NCI-H2029 treated with DMSO at 0.1 percent for 48 hours (cell line): ENCODE measurements around the gene DYRK1A.
A peak's percentile ranks its signal among the peaks of the same experiment; 100 is the strongest.
"Not testable (repeated sequence)": the region's sequence is repeated elsewhere in the genome, so short reads cannot be mapped to it uniquely, and the experiment has no call there.

ENCODE experiments used
- DNase-seq: peaks from one replicate; lab custom pipeline; 2025; lab: John Stamatoyannopoulos, UW

DYRK1A gene

DNA sequence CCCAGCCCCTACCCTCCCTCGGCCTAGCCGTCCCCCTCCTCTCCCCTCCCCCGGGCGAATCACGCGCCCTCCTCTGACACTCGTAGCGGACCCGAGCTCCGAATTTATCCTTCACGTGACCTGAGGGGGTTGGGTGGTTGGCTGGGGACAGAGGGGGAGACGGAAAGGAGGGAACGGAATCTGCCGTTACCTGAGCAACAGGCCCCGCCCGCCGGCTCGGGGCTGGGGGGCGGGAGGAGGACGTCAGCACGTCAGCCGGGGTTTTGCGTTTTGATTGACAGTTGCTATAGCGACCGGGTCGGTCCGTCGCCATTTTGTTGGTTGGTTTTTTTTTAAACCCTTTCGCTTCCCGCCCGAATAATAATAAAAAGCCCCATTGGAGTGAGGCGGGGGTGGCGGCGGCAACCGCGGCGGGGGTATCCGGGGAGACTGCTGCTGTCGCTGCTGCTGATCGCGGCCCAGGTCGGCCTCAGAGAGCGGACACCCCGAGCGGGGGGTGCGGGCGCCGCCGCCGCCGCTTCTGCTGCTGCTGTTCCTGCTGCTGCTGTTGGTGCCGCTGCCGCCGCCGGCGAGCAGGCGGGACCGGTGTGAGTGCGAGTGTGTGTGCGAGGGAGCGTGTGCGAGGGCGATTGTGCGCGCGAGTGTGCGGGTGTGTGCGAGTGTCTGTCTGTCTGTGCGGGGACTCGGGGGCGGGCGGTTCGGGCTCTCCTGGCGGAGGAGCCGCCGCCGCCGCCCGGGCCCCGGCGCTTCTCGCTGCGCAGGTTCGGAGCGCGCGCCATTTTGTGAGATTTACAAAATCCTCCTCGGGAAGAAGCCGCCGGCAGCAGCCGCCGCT is at the start of gene DYRK1A:
DYRK1A (plus strand) TSS at position 292 of the 835 bp plus-strand sequence. CDS start 53,602 bp downstream, outside the sequence.
- DNase-seq = peak; percentile 95

DNA sequence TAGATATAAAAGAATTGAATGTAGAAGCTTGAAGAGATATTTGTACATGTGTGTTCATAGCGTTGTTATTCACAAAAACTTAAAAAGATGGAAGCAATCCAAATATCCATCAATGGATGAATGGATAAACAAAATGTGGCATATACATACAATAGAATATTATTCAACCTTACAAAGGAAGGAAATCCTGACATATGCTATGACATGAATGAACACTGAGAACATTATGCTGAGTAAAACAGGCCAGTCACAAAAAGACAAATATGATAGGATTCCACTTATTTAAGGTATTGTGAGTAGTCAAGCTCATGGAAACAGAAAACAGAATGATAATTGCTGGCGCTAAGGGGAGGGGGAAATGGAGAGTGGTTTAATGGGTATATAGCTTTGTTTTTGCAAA is 47.0 kb upstream of the DYRK1A start:
- no peak for DNase-seq

- DNase-seq = no peak
Observed at GRCh38 chr21:37322084-37322483, 44.5 kb upstream of the DYRK1A start.

GRCh38 chr21:37324558-37324957 is 42.0 kb upstream of the DYRK1A start:
- DNase-seq = no peak

DNA sequence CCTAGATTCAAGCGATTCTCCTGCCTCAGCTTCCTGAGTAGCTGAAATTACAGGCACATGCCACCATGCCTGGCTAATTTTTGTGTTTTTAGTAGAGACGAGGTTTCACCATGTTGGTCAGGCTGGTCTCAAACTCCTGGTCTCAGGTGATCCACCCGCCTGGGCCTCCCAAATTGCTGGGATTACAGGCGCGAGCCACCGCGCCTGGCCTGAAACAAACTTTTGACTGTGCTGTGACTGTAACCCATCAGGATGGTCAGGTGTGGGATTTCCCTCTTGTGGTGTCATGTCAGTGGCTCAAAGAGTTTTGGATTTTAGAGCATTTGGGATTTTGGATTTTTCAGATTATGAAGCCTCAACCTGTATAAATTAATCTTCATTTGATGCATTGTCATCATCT is 38.4 kb upstream of the DYRK1A start:
- DNase-seq = not testable (repeated sequence)

DNA sequence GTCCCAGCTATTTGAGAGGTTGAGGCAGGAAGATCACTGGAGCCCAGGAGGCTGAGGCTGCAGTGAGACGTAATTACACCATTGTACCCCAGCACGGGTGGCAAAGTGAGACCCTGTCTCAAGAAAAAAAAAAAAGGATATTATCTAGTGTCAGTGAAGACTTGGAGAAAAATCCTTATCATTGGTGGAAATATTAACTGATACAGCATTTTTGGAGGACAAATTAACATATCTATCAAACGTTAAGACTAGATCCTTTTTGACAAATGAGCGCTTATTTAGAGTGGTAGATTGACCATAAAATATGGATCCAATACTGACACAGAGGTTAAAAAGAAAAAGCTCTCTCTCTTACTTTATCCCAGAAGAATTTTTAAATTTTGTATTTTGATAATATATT is 35.2 kb upstream of the DYRK1A start:
- DNase-seq = no peak

- DNase-seq = no peak
Observed at GRCh38 chr21:37335053-37335452, 31.5 kb upstream of the DYRK1A start.

DNA sequence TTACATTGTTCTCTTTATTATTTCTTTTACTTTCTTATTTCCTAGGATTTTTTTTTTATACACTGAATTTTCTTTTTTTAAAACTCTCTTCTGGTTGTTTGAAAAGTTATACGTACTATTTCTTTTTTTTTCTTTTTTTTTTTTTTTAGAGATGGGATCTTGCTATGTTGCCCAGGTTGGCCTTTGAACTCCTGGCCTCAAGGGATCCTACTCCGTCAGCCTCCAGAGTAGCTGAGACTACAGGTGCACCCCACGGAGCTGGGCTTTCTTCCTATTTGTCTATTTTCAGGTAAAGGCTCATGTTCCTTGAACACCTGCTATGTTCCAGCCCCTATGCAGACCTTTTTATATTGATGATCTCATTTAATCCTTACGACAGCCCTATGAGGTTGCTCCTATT is 29.4 kb upstream of the DYRK1A start:
- DNase-seq = no peak

DNA sequence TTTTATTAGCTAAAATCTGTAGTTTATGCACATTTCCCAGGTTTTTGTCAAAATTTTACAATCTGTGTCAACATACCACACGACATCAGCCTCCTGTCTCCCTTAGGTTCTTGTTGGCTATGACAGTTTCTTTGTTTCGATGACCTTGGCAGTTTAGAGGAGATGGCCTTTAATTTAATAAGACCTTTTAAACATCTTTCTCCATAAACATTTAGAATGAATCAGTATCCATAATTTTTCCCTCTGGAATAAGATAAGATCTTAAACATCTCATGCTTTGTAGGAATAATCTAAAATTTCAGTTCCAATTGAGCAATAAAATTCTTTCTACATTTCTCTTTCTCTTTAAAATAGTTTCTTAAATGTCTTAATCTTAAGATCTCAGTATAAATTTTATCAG is 28.7 kb upstream of the DYRK1A start:
- DNase-seq = no peak

- no peak for DNase-seq
Observed at GRCh38 chr21:37338671-37339551, 27.7 kb upstream of the DYRK1A start.

GRCh38 chr21:37339552-37339939 is 27.0 kb upstream of the DYRK1A start:
- DNase-seq = no peak

DNA sequence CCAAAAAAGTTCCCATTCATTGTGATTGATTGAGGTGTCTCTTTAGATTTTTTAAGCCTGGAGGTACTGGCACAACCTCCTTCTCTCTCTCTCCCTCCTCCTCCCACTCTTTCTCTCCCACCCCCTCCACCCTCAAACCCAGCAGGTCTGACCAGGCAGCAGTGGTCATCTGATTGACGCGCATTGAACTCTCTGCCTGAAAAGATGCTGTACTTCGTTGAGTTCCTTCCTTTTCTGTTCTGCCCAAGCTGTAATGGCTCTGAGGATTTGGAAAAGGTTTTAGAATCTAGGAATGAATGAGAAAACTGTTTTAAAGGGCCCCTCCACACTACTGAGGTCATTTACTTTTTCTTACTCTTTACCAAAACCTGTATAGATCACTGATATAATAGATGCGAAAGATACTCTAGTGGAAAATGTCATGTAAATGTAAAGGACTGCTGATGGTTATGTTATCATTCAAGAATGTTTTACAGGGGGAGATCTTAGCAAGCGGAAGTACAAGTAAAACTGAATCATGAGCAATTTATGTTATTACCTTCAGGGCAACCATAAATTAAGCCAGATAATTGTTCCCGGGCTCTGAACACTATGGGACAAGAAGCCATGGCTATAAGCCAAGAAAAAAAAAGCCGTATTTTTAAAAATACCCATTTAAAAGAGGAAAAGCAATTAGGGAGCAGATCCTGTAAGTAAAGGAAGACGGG is 25.2 kb upstream of the DYRK1A start:
- no peak for DNase-seq

DNA sequence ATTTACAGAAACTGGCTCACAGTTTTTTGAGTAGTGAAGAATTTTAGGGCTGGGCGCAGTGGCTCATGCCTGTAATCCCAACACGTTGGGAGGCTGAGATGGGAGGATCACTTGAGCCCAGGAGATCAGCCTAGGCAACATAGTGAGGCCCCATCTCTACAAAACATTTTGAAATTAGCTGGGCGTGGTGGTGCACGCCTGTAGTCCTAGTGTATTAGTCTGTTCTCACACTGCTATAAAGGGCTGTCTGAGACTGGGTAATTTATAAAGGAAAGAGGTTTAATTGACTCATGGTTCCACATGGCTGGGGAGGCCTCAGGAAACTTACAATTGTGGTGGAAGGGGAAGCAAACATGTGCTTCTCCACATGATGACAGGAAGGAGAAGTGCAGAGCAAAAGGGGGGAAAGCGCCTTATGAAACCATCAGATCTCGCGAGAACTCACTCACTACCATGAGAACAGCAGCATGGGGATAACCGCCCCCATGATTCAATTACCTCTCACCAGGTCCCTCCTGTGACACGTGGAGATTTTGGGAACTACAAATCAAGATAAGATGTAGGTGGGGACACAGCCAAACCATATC is 24.4 kb upstream of the DYRK1A start:
- DNase-seq = no peak

- DNase-seq = no peak
Observed at GRCh38 chr21:37346841-37347430, 19.6 kb upstream of the DYRK1A start.

DNA sequence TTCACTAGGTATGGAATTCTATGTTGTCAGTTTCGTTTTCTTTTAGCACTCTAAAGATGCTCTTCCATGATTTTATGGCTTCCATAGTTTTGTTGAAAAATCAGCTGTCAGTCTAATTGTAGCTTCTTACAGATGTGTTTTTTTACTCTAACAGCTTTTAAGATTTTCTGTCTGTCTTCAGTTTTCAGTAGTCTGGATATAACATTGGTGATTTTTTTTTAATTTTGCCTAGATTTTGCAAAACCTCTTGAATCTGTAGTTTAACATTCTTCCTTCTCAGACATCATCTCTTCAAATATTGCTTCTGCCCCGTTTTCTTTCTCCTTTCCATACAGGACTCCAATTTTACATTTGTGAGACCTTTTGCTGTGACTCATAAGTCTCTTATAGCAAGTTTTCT is 17.9 kb upstream of the DYRK1A start:
- no peak for DNase-seq

GRCh38 chr21:37350472-37350871 is 16.1 kb upstream of the DYRK1A start:
- no peak for DNase-seq

DNA sequence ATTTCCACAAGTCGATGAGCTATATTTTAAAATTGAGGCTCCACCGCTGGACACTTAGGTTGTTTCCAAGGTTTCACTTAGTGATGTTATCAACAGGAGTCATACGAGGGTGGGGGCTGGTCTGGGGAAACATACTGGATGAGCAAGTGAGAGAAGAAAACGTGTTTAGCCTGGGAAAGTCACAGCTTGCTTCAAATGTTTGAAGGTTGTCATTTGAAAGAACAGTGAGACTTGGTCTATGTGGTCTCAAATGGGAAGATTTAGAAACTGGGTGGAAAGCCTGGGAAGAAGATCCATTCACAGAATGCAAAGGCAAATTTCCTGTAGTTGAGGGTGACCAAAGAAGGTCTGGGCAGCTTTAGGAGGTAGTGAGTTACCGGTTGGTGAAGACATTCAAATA is 9.9 kb upstream of the DYRK1A start:
- no peak for DNase-seq

- no peak for DNase-seq
Observed at GRCh38 chr21:37357691-37358090, 8.9 kb upstream of the DYRK1A start.

GRCh38 chr21:37358397-37358796 is 8.2 kb upstream of the DYRK1A start:
- no peak for DNase-seq

GRCh38 chr21:37363936-37364335 is 2.6 kb upstream of the DYRK1A start:
- DNase-seq = no peak

- DNase-seq = no peak
Observed at GRCh38 chr21:37364722-37365121, 1.9 kb upstream of the DYRK1A start.
